Stimulated activated naive CD8-positive, alpha-beta T cell treated with anti-CD3 and anti-CD28 coated beads, Interleukin-15, Interleukin-2, amounts not matched to agents 100 U/mL and 50 U/mL, for 24 hours (primary cell): ENCODE data around the gene MAPKAP1.
"Not testable (repeated sequence)": the region's sequence is repeated elsewhere in the genome, so short reads cannot be mapped to it uniquely, and the experiment has no call there.

Experiments
- ATAC-seq: fragments of 150-1000 bp; cut with Tn5 transposase; one replicate; pipeline ENCODE4 v1.10.0; 2021
- DNase-seq: peaks from one replicate; pipeline ENCODE4 v3.0.0; 2021

The MAPKAP1 gene

GRCh38 chr9:125730168-125730567 lies 23.2 kb upstream of the MAPKAP1 start:
- DNase-seq (no peak), ATAC-seq (no peak)

GRCh38 chr9:125726456-125727132 lies 19.6 kb upstream of the MAPKAP1 start:
- ATAC-seq (no peak), DNase-seq (no peak)

- no peak for DNase-seq
Observed at GRCh38 chr9:125707472-125707804, 430 bp upstream of the MAPKAP1 start.

GRCh38 chr9:125705893-125706292 lies 1.1 kb downstream of the MAPKAP1 start:
- ATAC-seq (no peak), DNase-seq (no peak)

More at GRCh38 chr9:125707472-125707804, 430 bp upstream of the MAPKAP1 start:
- no peak for ATAC-seq

GRCh38 chr9:125703662-125704061 lies 3.3 kb downstream of the MAPKAP1 start:
- DNase-seq, result no peak
- ATAC-seq, result no peak

- ATAC-seq, result peak; percentile 81
- DNase-seq, result peak; percentile 8
Observed at GRCh38 chr9:125701351-125701750, 5.7 kb downstream of the MAPKAP1 start.

- ATAC-seq, result peak; percentile 98
Observed at GRCh38 chr9:125700791-125701190, 6.2 kb downstream of the MAPKAP1 start.

GRCh38 chr9:125699870-125700269 lies 7.1 kb downstream of the MAPKAP1 start:
- ATAC-seq (no peak), DNase-seq (no peak)

More at GRCh38 chr9:125700791-125701190, 6.2 kb downstream of the MAPKAP1 start:
- peak; percentile 58 for DNase-seq

GRCh38 chr9:125696106-125696647 lies 10.8 kb downstream of the MAPKAP1 start:
- ATAC-seq, result no peak
- DNase-seq, result no peak

GRCh38 chr9:125695548-125695947 lies 11.5 kb downstream of the MAPKAP1 start:
- not testable (repeated sequence) for DNase-seq, ATAC-seq

- no peak for DNase-seq
- no peak for ATAC-seq
Observed at GRCh38 chr9:125694478-125694877, 12.5 kb downstream of the MAPKAP1 start.

- not testable (repeated sequence) for DNase-seq, ATAC-seq
Observed at GRCh38 chr9:125693492-125693891, 13.5 kb downstream of the MAPKAP1 start.

- ATAC-seq, result no peak
- DNase-seq, result no peak
Observed at GRCh38 chr9:125691869-125692268, 15.1 kb downstream of the MAPKAP1 start.

GRCh38 chr9:125690679-125691078 lies 16.3 kb downstream of the MAPKAP1 start:
- ATAC-seq, result no peak
- DNase-seq, result no peak

GRCh38 chr9:125687163-125687863 lies 19.7 kb downstream of the MAPKAP1 start:
- DNase-seq, result no peak
- no peak for ATAC-seq

GRCh38 chr9:125685167-125685566 lies 21.8 kb downstream of the MAPKAP1 start:
- no peak for ATAC-seq
- no peak for DNase-seq

GRCh38 chr9:125683486-125683885 lies 23.5 kb downstream of the MAPKAP1 start:
- DNase-seq (no peak), ATAC-seq (peak; percentile 32)

GRCh38 chr9:125682340-125682739 lies 24.7 kb downstream of the MAPKAP1 start:
- DNase-seq (no peak), ATAC-seq (no peak)

- ATAC-seq (no peak), DNase-seq (no peak)
Observed at GRCh38 chr9:125681657-125682056, 25.4 kb downstream of the MAPKAP1 start.

GRCh38 chr9:125681086-125681622 lies 25.9 kb downstream of the MAPKAP1 start:
- ATAC-seq (no peak), DNase-seq (no peak)

- DNase-seq (no peak), ATAC-seq (no peak)
Observed at GRCh38 chr9:125680445-125680844, 26.6 kb downstream of the MAPKAP1 start.

- no peak for DNase-seq
- ATAC-seq, result no peak
Observed at GRCh38 chr9:125679597-125680189, 27.3 kb downstream of the MAPKAP1 start.
